ENCODE data around the gene PAK6. TPM values are rescaled to one million over a fixed set of nuclear protein-coding genes. Genes with fewer than 3 reads are reported as not detected.

PAK6 gene
- total RNA-seq, 1 donor from 2014 or later = not detected

GRCh38 chr15:40320931-40321371 is 82.1 kb downstream of the PAK6 start:
- H3K4me3 Mint-ChIP-seq (ENCODE audit: unreplicated experiment) = peak overlapping the region; percentile 31
- H3K36me3 Mint-ChIP-seq (ENCODE audit: unreplicated experiment) = no peaks in the 10 kb centered on the region
- peaks cover 18% of the 10 kb centered on the region for H3K4me1 Mint-ChIP-seq (ENCODE audit: low read depth, unreplicated experiment)
- H3K27ac Mint-ChIP-seq (ENCODE audit: unreplicated experiment) = peak overlapping the region; percentile 60
- peak; percentile 42 for DNase-seq
- peaks cover 6% of the 10 kb centered on the region for H3K27me3 Mint-ChIP-seq (ENCODE audit: unreplicated experiment)
- H3K9me3 Mint-ChIP-seq (ENCODE audit: unreplicated experiment) = peaks cover 7% of the 10 kb centered on the region
- peak; percentile 97 for TF ChIP-seq CTCF (IDR thresholded peaks at IDR 0.05; ENCODE audit: partially characterized antibody, unreplicated experiment)

- Mint-ChIP-seq H3K27me3 (ENCODE audit: unreplicated experiment) (peaks cover 6% of the 10 kb centered on the region), H3K9me3 (ENCODE audit: unreplicated experiment) (peaks cover 9% of the 10 kb centered on the region), H3K36me3 (ENCODE audit: unreplicated experiment) (no peaks in the 10 kb centered on the region), H3K4me3 (ENCODE audit: unreplicated experiment) (peak overlapping the region; percentile 81), H3K4me1 (ENCODE audit: low read depth, unreplicated experiment) (peaks cover 28% of the 10 kb centered on the region), H3K27ac (ENCODE audit: unreplicated experiment) (no peak overlapping the region)
- DNase-seq = no peak
- TF ChIP-seq CTCF (IDR thresholded peaks at IDR 0.05; ENCODE audit: partially characterized antibody, unreplicated experiment) = no peak
Measured at GRCh38 chr15:40322531-40323238, 83.8 kb downstream of the PAK6 start.

GRCh38 chr15:40323239-40323952 is 84.5 kb downstream of the PAK6 start, which contains the start of gene INAFM2:
INAFM2 (plus strand) TSS chr15:40323692; CDS start chr15:40324056, 364 bp downstream.
- H3K9me3 Mint-ChIP-seq (ENCODE audit: unreplicated experiment) = peaks cover 10% of the 10 kb centered on the region
- peak; percentile 77 for TF ChIP-seq CTCF (IDR thresholded peaks at IDR 0.05; ENCODE audit: partially characterized antibody, unreplicated experiment)
- peak within 1 kb of the TSS; percentile 81 for H3K4me3 Mint-ChIP-seq (ENCODE audit: unreplicated experiment)
- H3K36me3 Mint-ChIP-seq (ENCODE audit: unreplicated experiment) = no peaks in the 10 kb centered on the region
- peaks cover 35% of the 10 kb centered on the region for H3K4me1 Mint-ChIP-seq (ENCODE audit: low read depth, unreplicated experiment)
- H3K27me3 Mint-ChIP-seq (ENCODE audit: unreplicated experiment) = peaks cover 6% of the 10 kb centered on the region
- DNase-seq = peak; percentile 95
- H3K27ac Mint-ChIP-seq (ENCODE audit: unreplicated experiment) = no peak within 1 kb of the TSS

- Mint-ChIP-seq H3K27me3 (ENCODE audit: unreplicated experiment) (peaks cover 6% of the 10 kb centered on the region), H3K9me3 (ENCODE audit: unreplicated experiment) (peaks cover 10% of the 10 kb centered on the region), H3K27ac (ENCODE audit: unreplicated experiment) (peak overlapping the region; percentile 74), H3K4me1 (ENCODE audit: low read depth, unreplicated experiment) (peaks cover 43% of the 10 kb centered on the region), H3K36me3 (ENCODE audit: unreplicated experiment) (no peaks in the 10 kb centered on the region), H3K4me3 (ENCODE audit: unreplicated experiment) (peak overlapping the region; percentile 76)
- DNase-seq = peak; percentile 48
- TF ChIP-seq CTCF (IDR thresholded peaks at IDR 0.05; ENCODE audit: partially characterized antibody, unreplicated experiment) = no peak
Measured at GRCh38 chr15:40323953-40324937, 85.4 kb downstream of the PAK6 start.

All from glutamatergic neuron (in vitro differentiated cells).